Skin of body (tissue), 2 donors: ENCODE results near the gene RETNLB. TPM values are rescaled to one million over a fixed set of nuclear protein-coding genes. Genes with fewer than 3 reads are reported as not detected.

Source experiments
- small RNA-seq: library from RNA; depleted of rRNA; stranded (forward); fragments of <200 nt; gene quantifications from one replicate; pipeline ENCODE3, GENCODE V24; 2014; ENCODE audit warnings: low replicate concordance
- total RNA-seq: library from RNA; depleted of rRNA; stranded (reverse); fragments of >200 nt; gene quantifications from one replicate; pipeline ENCODE4 v1.2.3, GENCODE V29; 2014

Gene RETNLB
- total RNA-seq, 1 donor from 2014 or later = not detected

Small RNA genes lying within 50 kb of the gene (small RNA-seq; reads per million reads assigned to genes)
- gene AC092185.1 = not detected

Other genes with a start within 250 kb of the RETNLB start
- gene MYH15, start 246.8 kb downstream of the RETNLB start, total RNA-seq = 0.49 TPM
- gene CIP2A, start 168.0 kb downstream of the RETNLB start, total RNA-seq = 12.8 TPM
- 12.8 TPM for gene DZIP3, start 167.7 kb downstream of the RETNLB start, total RNA-seq
- gene TRAT1, start 65.4 kb upstream of the RETNLB start, total RNA-seq = 0.59 TPM
- gene GUCA1C, start 196.5 kb upstream of the RETNLB start, total RNA-seq = not detected